GM18520 (cell line): ENCODE data around the gene PUM2.
"Not testable (repeated sequence)": the region's sequence is repeated elsewhere in the genome, so short reads cannot be mapped to it uniquely, and the experiment has no call there.

Experiments used
- ATAC-seq: cut with Tn5 transposase; IDR thresholded peaks from one replicate; pipeline ENCODE4 v1.9.1; 2021; ENCODE audit not compliant: unreplicated experiment

The PUM2 gene

GRCh38 chr2:20350753-20351554 lies at the start of gene PUM2:
Gene PUM2 (minus strand): TSS chr2:20350844. CDS start chr2:20327360, 23,484 bp downstream.
- peak; percentile 89 for ATAC-seq

GRCh38 chr2:20400306-20400705 lies 49.7 kb upstream of the PUM2 start:
- ATAC-seq: no peak

GRCh38 chr2:20398956-20399567 lies 48.4 kb upstream of the PUM2 start:
- no peak for ATAC-seq

GRCh38 chr2:20397811-20398447 lies 47.3 kb upstream of the PUM2 start:
- no peak for ATAC-seq

- ATAC-seq: no peak
Observed at GRCh38 chr2:20396356-20397000, 45.8 kb upstream of the PUM2 start.

- no peak for ATAC-seq
Observed at GRCh38 chr2:20393986-20394385, 43.3 kb upstream of the PUM2 start.

- no peak for ATAC-seq
Observed at GRCh38 chr2:20391951-20392699, 41.5 kb upstream of the PUM2 start.

- no peak for ATAC-seq
Observed at GRCh38 chr2:20390524-20391123, 40.0 kb upstream of the PUM2 start.

GRCh38 chr2:20384953-20385352 lies 34.3 kb upstream of the PUM2 start:
- no peak for ATAC-seq

GRCh38 chr2:20382965-20383810 lies 32.5 kb upstream of the PUM2 start:
- no peak for ATAC-seq

GRCh38 chr2:20381457-20381856 lies 30.8 kb upstream of the PUM2 start:
- no peak for ATAC-seq

GRCh38 chr2:20378891-20379519 lies 28.4 kb upstream of the PUM2 start:
- ATAC-seq: no peak

- no peak for ATAC-seq
Observed at GRCh38 chr2:20378341-20378740, 27.7 kb upstream of the PUM2 start.

- ATAC-seq: no peak
Observed at GRCh38 chr2:20377741-20378140, 27.1 kb upstream of the PUM2 start.

- not testable (repeated sequence) for ATAC-seq
Observed at GRCh38 chr2:20374982-20375381, 24.3 kb upstream of the PUM2 start.

- ATAC-seq: no peak
Observed at GRCh38 chr2:20372896-20373640, 22.4 kb upstream of the PUM2 start.

- no peak for ATAC-seq
Observed at GRCh38 chr2:20371323-20372025, 20.8 kb upstream of the PUM2 start.

GRCh38 chr2:20370191-20370590 lies 19.5 kb upstream of the PUM2 start:
- no peak for ATAC-seq
